Neural crest cell (in vitro differentiated cells): ENCODE data around the gene MBD3. TPM values are rescaled to one million over a fixed set of nuclear protein-coding genes. Genes with fewer than 3 reads are reported as not detected.

Experiments used
- DNase-seq: peaks from one replicate; pipeline ENCODE4 v3.0.0; 2021; ENCODE audit warnings: low read depth, mixed read lengths, low spot score
- H3K27ac Mint-ChIP-seq: one replicate; pipeline ENCODE4 v1.8.0; 2021; ENCODE audit warnings: mild to moderate bottlenecking, mixed read lengths; ENCODE audit not compliant: unreplicated experiment
- H3K27me3 Mint-ChIP-seq: 2 replicates; pipeline ENCODE4 v1.8.0; 2021; ENCODE audit warnings: low read depth, mild to moderate bottlenecking, mixed read lengths
- H3K36me3 Mint-ChIP-seq: 2 replicates; pipeline ENCODE4 v1.8.0; 2021; ENCODE audit warnings: low read depth, mild to moderate bottlenecking, mixed read lengths
- H3K4me1 Mint-ChIP-seq: 2 replicates; pipeline ENCODE4 v1.8.0; 2021; ENCODE audit warnings: mixed read lengths
- H3K4me3 Mint-ChIP-seq: one replicate; pipeline ENCODE4 v1.8.0; 2021; ENCODE audit warnings: mild to moderate bottlenecking, mixed read lengths
- H3K9me3 Mint-ChIP-seq: 2 replicates; pipeline ENCODE4 v1.8.0; 2021; ENCODE audit warnings: mixed read lengths
- total RNA-seq: library from RNA; stranded (reverse); gene quantifications from 2 replicates; pipeline ENCODE4 v1.2.1, GENCODE V29; 2021
- TF ChIP-seq, protein P1 (sequence below): fragments of 200-600 bp; sonication (generic); conservative IDR thresholded peaks from 2 replicates; pipeline ENCODE4 v1.5.0; 2021; ENCODE audit warnings: antibody characterized with exemption, mild to moderate bottlenecking

MBD3 gene
- total RNA-seq, 1 donor from 2014 or later = 168 TPM

DNA sequence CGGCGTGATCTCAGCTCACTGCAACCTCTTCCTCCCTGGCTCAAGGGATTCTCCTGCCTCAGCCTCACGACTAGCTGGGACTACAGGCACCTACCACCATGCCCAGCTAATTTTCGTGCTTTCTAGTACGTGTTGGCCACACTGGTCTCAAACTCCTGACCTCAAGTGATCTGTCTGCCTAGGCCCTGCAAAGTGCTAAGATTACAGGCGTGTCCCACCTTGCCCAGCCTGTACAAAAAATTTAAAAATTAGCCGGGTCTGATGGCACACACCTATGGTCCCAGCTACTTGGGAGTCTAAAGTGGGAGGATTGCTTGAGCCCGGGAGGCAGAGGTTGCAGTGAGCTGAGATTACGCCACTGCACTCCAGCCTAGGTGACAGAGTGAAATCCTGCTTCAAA, 19.9 kb downstream of the MBD3 start:
- DNase-seq = no peak
- H3K36me3 Mint-ChIP-seq = peaks cover 9% of the 10 kb centered on the region
- H3K9me3 Mint-ChIP-seq = no peaks in the 10 kb centered on the region
- TF ChIP-seq, protein P1, sequence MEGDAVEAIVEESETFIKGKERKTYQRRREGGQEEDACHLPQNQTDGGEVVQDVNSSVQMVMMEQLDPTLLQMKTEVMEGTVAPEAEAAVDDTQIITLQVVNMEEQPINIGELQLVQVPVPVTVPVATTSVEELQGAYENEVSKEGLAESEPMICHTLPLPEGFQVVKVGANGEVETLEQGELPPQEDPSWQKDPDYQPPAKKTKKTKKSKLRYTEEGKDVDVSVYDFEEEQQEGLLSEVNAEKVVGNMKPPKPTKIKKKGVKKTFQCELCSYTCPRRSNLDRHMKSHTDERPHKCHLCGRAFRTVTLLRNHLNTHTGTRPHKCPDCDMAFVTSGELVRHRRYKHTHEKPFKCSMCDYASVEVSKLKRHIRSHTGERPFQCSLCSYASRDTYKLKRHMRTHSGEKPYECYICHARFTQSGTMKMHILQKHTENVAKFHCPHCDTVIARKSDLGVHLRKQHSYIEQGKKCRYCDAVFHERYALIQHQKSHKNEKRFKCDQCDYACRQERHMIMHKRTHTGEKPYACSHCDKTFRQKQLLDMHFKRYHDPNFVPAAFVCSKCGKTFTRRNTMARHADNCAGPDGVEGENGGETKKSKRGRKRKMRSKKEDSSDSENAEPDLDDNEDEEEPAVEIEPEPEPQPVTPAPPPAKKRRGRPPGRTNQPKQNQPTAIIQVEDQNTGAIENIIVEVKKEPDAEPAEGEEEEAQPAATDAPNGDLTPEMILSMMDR = no peak
- H3K27me3 Mint-ChIP-seq = peaks cover 22% of the 10 kb centered on the region
- peaks cover 17% of the 10 kb centered on the region for H3K4me1 Mint-ChIP-seq
- H3K4me3 Mint-ChIP-seq = peak overlapping the region; percentile 31
- no peak overlapping the region for H3K27ac Mint-ChIP-seq

DNA sequence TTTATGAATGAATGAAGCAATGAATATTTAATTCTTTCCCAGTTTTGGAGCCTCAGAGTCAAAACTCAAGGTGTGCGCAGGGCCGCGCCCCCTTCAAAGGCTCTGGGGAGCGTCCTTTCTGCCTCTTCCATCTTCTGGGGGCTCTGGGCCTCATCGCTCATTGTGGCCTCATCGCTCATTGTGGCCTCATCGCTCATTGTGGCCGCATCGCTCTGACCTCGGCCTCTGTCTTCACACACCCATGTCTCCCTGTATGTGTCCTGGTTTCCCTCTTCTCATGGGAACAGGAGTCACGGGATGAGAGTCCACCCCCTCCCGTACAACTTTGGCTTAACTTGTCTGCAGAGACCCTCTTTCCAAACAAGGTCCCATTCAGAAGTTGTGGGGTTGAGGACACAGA, 21.3 kb downstream of the MBD3 start:
- Mint-ChIP-seq H3K4me1 (peaks cover 17% of the 10 kb centered on the region), H3K4me3 (peak overlapping the region; percentile 88), H3K27me3 (peaks cover 22% of the 10 kb centered on the region), H3K36me3 (peaks cover 9% of the 10 kb centered on the region), H3K27ac (peak overlapping the region; percentile 75), H3K9me3 (no peaks in the 10 kb centered on the region)
- no peak for DNase-seq
- TF ChIP-seq, protein P1 = no peak

DNA sequence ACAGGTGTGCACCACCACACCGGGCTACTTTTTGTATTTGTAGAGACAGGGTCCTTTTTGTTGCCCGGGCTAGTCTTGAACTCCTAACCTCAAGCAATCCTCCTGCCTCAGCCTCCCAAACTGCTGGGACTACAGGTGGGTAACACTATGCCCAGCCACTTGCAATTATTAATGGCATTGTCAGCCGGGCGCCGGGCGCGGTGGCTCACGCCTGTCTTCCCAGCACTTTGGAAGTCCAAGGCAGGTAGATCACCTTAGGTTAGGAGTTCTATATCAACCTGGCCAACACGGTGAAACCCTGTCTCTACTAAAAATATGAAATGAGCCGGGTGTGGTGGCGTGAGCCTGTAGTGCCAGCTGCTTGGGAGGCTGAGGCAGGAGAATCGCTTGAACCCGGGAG, 21.8 kb downstream of the MBD3 start:
- H3K4me3 Mint-ChIP-seq = peak overlapping the region; percentile 88
- H3K27ac Mint-ChIP-seq = no peak overlapping the region
- TF ChIP-seq, protein P1 = no peak
- peaks cover 17% of the 10 kb centered on the region for H3K4me1 Mint-ChIP-seq
- peaks cover 22% of the 10 kb centered on the region for H3K27me3 Mint-ChIP-seq
- H3K36me3 Mint-ChIP-seq = peaks cover 7% of the 10 kb centered on the region
- no peaks in the 10 kb centered on the region for H3K9me3 Mint-ChIP-seq
- DNase-seq = no peak

DNA sequence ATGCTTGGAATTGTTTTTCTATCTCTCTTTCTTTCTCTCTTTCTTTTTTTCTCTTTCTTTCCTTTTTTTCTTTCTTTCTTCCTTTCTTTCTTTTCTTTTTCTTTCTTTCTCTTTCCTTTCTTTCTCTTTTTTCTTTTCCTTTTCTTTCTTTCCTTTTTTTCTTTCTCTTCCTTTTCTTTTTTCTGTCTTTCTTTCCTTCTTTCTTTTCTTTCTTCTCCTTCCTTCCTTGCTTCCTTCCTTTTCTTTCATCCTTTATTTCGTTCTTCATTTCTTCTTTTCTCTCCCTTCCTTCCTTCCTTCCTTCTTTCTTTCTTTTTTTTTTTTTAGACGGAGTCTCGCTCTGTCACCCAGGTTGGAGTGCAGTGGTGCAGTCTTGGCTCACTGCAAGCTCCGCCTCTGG, 22.7 kb downstream of the MBD3 start:
- Mint-ChIP-seq H3K4me1 (peaks cover 17% of the 10 kb centered on the region), H3K9me3 (no peaks in the 10 kb centered on the region), H3K27me3 (peaks cover 22% of the 10 kb centered on the region), H3K36me3 (peaks cover 6% of the 10 kb centered on the region), H3K4me3 (peak overlapping the region; percentile 88), H3K27ac (no peak overlapping the region)
- TF ChIP-seq, protein P1 = no peak
- no peak for DNase-seq

DNA sequence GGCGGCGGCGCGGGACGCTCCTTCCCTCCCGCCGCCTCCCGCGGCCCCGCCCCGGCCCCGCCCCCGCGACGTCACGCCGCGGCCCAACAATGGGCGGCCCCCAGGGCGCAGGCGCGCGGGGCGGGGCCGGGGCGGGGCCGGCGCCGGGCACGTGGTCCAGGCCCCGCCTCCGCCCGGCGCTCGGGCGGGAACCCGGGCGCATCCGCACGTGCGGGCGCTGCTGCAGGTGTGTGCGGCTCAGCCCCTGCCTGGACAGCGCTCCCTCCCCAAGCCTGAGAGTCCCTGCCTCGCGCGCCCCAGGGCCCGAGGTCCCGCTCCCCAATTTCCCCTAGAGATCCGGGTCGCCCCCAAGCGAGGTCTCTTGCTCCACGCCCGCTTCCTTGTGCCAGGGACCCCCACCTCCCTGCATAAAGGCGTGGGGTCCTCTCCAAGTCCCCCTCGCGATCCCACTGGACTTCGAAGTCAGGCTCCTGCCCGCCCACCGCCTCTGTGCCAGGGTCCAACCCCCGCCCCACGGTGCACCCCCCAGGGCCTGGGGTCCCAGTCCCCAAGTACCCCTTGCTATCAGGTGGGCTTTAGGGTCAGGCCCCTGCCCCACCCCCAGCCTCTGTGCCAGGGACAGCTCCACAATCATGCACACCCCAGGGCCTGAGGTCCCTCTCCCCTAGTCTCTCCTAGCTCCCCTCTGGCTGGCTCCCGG, 24.2 kb downstream of the MBD3 start, which contains the start of gene MEX3D:
TSS of gene MEX3D (minus strand) at position 6 of the 700 bp plus-strand sequence. CDS start 267 bp downstream, outside the sequence.
- TF ChIP-seq, protein P1 = no peak
- H3K36me3 Mint-ChIP-seq = peaks cover 5% of the 10 kb centered on the region
- H3K4me3 Mint-ChIP-seq = peak within 1 kb of the TSS; percentile 88
- H3K9me3 Mint-ChIP-seq = no peaks in the 10 kb centered on the region
- H3K4me1 Mint-ChIP-seq = peaks cover 17% of the 10 kb centered on the region
- peak within 1 kb of the TSS; percentile 94 for H3K27ac Mint-ChIP-seq
- peaks cover 24% of the 10 kb centered on the region for H3K27me3 Mint-ChIP-seq
- DNase-seq = peak; percentile 57
